Measurements from ENCODE around the gene SERGEF. TPM values are rescaled to one million over a fixed set of nuclear protein-coding genes. Genes with fewer than 3 reads are reported as not detected.

Gene SERGEF
- total RNA-seq, 1 experiment from 2014 or later: 31.4 TPM

DNA sequence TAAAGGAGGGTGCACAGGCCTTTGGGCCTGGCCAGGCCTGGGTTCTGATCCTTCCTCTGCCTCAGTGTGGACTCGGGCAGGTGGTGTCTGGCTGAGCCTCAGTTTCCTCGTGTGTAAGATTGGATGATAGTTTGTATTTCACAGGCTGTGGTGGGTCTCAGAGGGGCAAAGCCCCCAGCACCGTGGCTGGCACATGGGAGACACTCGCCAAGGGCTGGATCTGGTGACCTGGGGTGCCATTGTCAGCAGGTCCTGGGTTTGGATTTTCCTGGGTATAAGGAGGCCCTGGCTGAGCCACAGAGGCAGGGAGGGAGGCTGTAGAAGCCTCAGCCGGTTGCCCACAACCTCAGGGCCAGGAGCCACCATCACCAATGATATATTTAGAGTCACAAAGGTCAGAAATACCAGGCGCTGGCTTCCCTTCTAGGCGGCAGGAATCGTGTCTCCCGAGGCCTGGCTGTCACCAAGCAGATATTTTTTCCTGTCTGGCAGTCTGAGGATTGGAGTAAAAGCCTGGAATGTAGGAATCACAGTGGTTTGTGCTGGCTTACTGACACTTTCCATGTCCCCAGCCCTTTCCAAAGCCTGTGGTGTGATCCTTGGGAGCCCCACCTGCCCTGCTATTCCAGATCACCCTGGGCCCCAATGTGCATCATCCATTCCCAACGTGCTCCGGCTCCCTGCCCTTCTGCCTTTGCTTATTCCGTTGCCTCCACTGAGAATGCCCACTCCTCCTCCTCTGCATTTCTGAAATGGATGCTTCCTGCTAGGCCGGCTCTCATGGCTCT, 262.6 kb downstream of the SERGEF start:
- no peak for DNase-seq

More for the DNA sequence above, 262.6 kb downstream of the SERGEF start:
- Histone ChIP-seq H4K5ac (ENCODE audit: insufficient read length, low read depth, low read length) (no peak overlapping the region), H3K18ac (ENCODE audit: insufficient read length, low read depth, low read length) (no peak overlapping the region), H3K56ac (ENCODE audit: insufficient read length, low read depth, low read length) (no peak overlapping the region), H3K4me2 (ENCODE audit: insufficient read depth, insufficient read length, low read length) (no peak overlapping the region), H3K23me2 (ENCODE audit: insufficient read length, low read depth, low read length, poor library complexity, severe bottlenecking) (no peaks in the 10 kb centered on the region), H3K27me3 (ENCODE audit: insufficient read depth, low read length) (no peaks in the 10 kb centered on the region), H3K23ac (ENCODE audit: insufficient read length, low read depth, low read length) (no peak overlapping the region), H3T11ph (ENCODE audit: low read length) (no peak overlapping the region), H2BK12ac (ENCODE audit: insufficient read length, low read depth, low read length) (no peak overlapping the region), H3K27ac (ENCODE audit: insufficient read length, low read depth, low read length) (no peak overlapping the region), H3K9ac (ENCODE audit: extremely low read depth, insufficient read length, low read length) (no peak overlapping the region), H4K8ac (replicated peaks; ENCODE audit: insufficient read length, low read depth, low read length) (no peak overlapping the region), H2BK15ac (ENCODE audit: low read depth, low read length) (no peak overlapping the region), H2BK5ac (ENCODE audit: insufficient read length, low read length) (no peak overlapping the region), H2AK5ac (ENCODE audit: insufficient read length, low read length) (no peak overlapping the region), H3K4me1 (ENCODE audit: insufficient read depth, low read length) (no peaks in the 10 kb centered on the region), H4K91ac (ENCODE audit: insufficient read length, low read depth, low read length) (no peak overlapping the region), H3K14ac (ENCODE audit: insufficient read depth, low read length) (no peak overlapping the region; the same call in 1 of the 2 replicates), H3K79me1 (ENCODE audit: insufficient read depth, low read depth, low read length, poor library complexity, severe bottlenecking) (no peaks in the 10 kb centered on the region), H4K20me1 (ENCODE audit: control insufficient read depth, insufficient read depth, insufficient read length) (no peaks in the 10 kb centered on the region), H2BK20ac (ENCODE audit: low read depth, low read length, poor library complexity, severe bottlenecking) (no peak overlapping the region), H2AFZ (ENCODE audit: low read length) (no peak overlapping the region), H2BK120ac (ENCODE audit: low read depth, low read length, poor library complexity, severe bottlenecking) (no peak overlapping the region), H3K4ac (ENCODE audit: low read depth, low read length) (no peak overlapping the region), H3K9me3 (ENCODE audit: control insufficient read depth, low read depth, low read length) (no peaks in the 10 kb centered on the region), H3K79me2 (ENCODE audit: insufficient read depth, low read length) (no peaks in the 10 kb centered on the region)
- Mint-ChIP-seq H3K36me3 (ENCODE audit: insufficient read depth in 1 of 3, low read depth in 3 of 3) (no peaks in the 10 kb centered on the region), H3K27ac (no peak overlapping the region), H3K27me3 (ENCODE audit: low read depth) (peaks cover 31% of the 10 kb centered on the region), H3K9me3 (no peaks in the 10 kb centered on the region), H3K4me3 (no peak overlapping the region), H3K4me1 (no peaks in the 10 kb centered on the region)
- TF ChIP-seq, protein P1, sequence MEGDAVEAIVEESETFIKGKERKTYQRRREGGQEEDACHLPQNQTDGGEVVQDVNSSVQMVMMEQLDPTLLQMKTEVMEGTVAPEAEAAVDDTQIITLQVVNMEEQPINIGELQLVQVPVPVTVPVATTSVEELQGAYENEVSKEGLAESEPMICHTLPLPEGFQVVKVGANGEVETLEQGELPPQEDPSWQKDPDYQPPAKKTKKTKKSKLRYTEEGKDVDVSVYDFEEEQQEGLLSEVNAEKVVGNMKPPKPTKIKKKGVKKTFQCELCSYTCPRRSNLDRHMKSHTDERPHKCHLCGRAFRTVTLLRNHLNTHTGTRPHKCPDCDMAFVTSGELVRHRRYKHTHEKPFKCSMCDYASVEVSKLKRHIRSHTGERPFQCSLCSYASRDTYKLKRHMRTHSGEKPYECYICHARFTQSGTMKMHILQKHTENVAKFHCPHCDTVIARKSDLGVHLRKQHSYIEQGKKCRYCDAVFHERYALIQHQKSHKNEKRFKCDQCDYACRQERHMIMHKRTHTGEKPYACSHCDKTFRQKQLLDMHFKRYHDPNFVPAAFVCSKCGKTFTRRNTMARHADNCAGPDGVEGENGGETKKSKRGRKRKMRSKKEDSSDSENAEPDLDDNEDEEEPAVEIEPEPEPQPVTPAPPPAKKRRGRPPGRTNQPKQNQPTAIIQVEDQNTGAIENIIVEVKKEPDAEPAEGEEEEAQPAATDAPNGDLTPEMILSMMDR (conservative IDR thresholded peaks at IDR 0.05): no peak
- no CpG with 5 or more reads among the region's 13 CpGs for WGBS (ENCODE audit: extremely low coverage, insufficient read length, low lambda C conversion rate)
